Activated CD4-positive, alpha-beta T cell treated with anti-CD3 and anti-CD28 coated beads for 36 hours (primary cell): ENCODE measurements around the gene COL13A1. TPM values are rescaled to one million over a fixed set of nuclear protein-coding genes. Genes with fewer than 3 reads are reported as not detected.

Source experiments
- ATAC-seq: fragments of 200-7000 bp; cut with Tn5 transposase; one replicate; pipeline ENCODE4 v1.10.0; 2021; ENCODE audit warnings: mild to moderate bottlenecking, moderate library complexity
- CTCF ChIA-PET: fragments of 350-600 bp; sonication (Branson Sonifier 250); formaldehyde crosslinking; loops from one replicate; lab custom pipeline; 2021; ENCODE audit warnings: antibody characterized with exemption; lab: Charles Lee
- POLR2A ChIA-PET: fragments of 350-600 bp; sonication (Branson Sonifier 250); formaldehyde crosslinking; loops from one replicate; lab custom pipeline; 2021; ENCODE audit warnings: antibody characterized with exemption, inconsistent platforms; lab: Charles Lee
- DNase-seq: peaks from one replicate; pipeline ENCODE4 v3.0.0-alpha.2; 2020
- H3K27ac Mint-ChIP-seq: one replicate; pipeline ENCODE4 v1.8.0; 2021; ENCODE audit warnings: mixed read lengths
- H3K27me3 Mint-ChIP-seq: one replicate; pipeline ENCODE4 v1.8.0; 2021; ENCODE audit warnings: mixed read lengths
- H3K36me3 Mint-ChIP-seq: one replicate; pipeline ENCODE4 v1.8.0; 2021; ENCODE audit warnings: low read depth, mixed read lengths
- H3K4me1 Mint-ChIP-seq: one replicate; pipeline ENCODE4 v1.8.0; 2021; ENCODE audit warnings: mixed read lengths
- H3K4me3 Mint-ChIP-seq: one replicate; pipeline ENCODE4 v1.8.0; 2021; ENCODE audit warnings: mild to moderate bottlenecking, moderate library complexity, mixed read lengths
- H3K9me3 Mint-ChIP-seq: one replicate; pipeline ENCODE4 v1.8.0; 2021; ENCODE audit warnings: low read depth, mixed read lengths
- intact Hi-C, 2 experiments: fragments of 100-400 bp; cut with DNase I in 1 of 2; cut with micrococcal nuclease in 1 of 2; formaldehyde crosslinking; loops; one replicate each; pipeline versions ENCODE4 v1.14.2 to v1.15.1; 2022 to 2024; cut with DNase I, micrococcal nuclease
- total RNA-seq, 2 experiments: library from RNA; stranded (reverse); gene quantifications; one replicate each; pipeline ENCODE4 v1.2.3, GENCODE V29; 2021

Gene COL13A1
- total RNA-seq, 2 experiments from 2014 or later: not detected

GRCh38 chr10:69901628-69902505 lies 100.2 kb downstream of the COL13A1 start:
- H3K27me3 Mint-ChIP-seq: no peaks in the 10 kb centered on the region
- no peaks in the 10 kb centered on the region for H3K9me3 Mint-ChIP-seq
- ChIA-PET POLR2A (no interaction called here), CTCF (interaction anchor here (0.6 to 3.6 kb wide), 5 partner anchors 8 to 840 kb away, joined by 3 to 18 read pairs (median 3); no protein-coding TSS in a partner anchor)
- DNase-seq: peak; percentile 41
- no peak overlapping the region for H3K4me3 Mint-ChIP-seq
- H3K4me1 Mint-ChIP-seq: no peaks in the 10 kb centered on the region
- H3K27ac Mint-ChIP-seq: no peak overlapping the region
- intact Hi-C loops: no loop called here
- no peaks in the 10 kb centered on the region for H3K36me3 Mint-ChIP-seq
- ATAC-seq: peak; percentile 33

- POLR2A ChIA-PET: no interaction called here
- intact Hi-C loops: no loop called here
- Mint-ChIP-seq H3K27me3 (no peaks in the 10 kb centered on the region), H3K36me3 (no peaks in the 10 kb centered on the region), H3K27ac (no peak overlapping the region), H3K4me1 (no peaks in the 10 kb centered on the region), H3K9me3 (no peaks in the 10 kb centered on the region), H3K4me3 (no peak overlapping the region)
- no peak for ATAC-seq
- DNase-seq: no peak
- CTCF ChIA-PET: interaction anchor here (3.6 kb wide), 1 partner anchor 12 kb away, joined by 10 read pairs; no protein-coding TSS in a partner anchor
These were observed 101.3 kb downstream of the COL13A1 start for GRCh38 chr10:69902835-69903535.

GRCh38 chr10:69904533-69904932 lies 102.8 kb downstream of the COL13A1 start:
- Mint-ChIP-seq H3K27me3 (no peaks in the 10 kb centered on the region), H3K4me3 (no peak overlapping the region), H3K27ac (no peak overlapping the region), H3K36me3 (no peaks in the 10 kb centered on the region), H3K9me3 (no peaks in the 10 kb centered on the region), H3K4me1 (no peaks in the 10 kb centered on the region)
- no peak for ATAC-seq
- CTCF ChIA-PET: interaction anchor here (1.1 to 3.6 kb wide), 2 partner anchors 10 to 54 kb away, joined by 5 to 10 read pairs; no protein-coding TSS in a partner anchor
- intact Hi-C loops: no loop called here
- DNase-seq: no peak
- POLR2A ChIA-PET: no interaction called here

DNA sequence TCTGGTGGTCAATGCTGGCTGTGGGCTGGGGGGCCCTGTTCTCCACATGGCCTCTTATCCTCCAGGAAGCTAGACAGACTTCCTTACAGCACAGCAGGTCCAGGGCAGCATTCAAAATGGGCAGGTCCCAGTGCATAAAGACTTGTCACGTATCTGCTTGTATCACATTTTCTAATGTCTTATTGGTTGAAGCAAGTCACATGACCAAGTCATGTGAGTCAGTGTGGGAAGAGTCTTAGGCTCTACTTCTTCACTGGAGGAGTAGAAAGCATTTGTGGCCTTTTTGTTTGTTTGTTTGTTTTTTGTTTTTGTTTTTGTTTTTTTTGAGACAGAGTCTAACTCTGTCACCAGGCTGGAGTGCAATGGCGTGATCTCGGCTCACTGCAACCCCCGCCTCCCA lies 104.7 kb downstream of the COL13A1 start:
- H3K4me3 Mint-ChIP-seq: no peak overlapping the region
- no peaks in the 10 kb centered on the region for H3K27me3 Mint-ChIP-seq
- H3K36me3 Mint-ChIP-seq: no peaks in the 10 kb centered on the region
- no peak overlapping the region for H3K27ac Mint-ChIP-seq
- intact Hi-C loops: no loop called here
- ATAC-seq: no peak
- H3K9me3 Mint-ChIP-seq: no peaks in the 10 kb centered on the region
- H3K4me1 Mint-ChIP-seq: no peaks in the 10 kb centered on the region
- ChIA-PET CTCF (interaction anchor here (3.6 kb wide), 1 partner anchor 8 kb away, joined by 10 read pairs; no protein-coding TSS in a partner anchor), POLR2A (no interaction called here)
- no peak for DNase-seq

GRCh38 chr10:69907517-69907916 lies 105.8 kb downstream of the COL13A1 start:
- H3K9me3 Mint-ChIP-seq: no peaks in the 10 kb centered on the region
- ATAC-seq (no peak), DNase-seq (no peak)
- no peak overlapping the region for H3K4me3 Mint-ChIP-seq
- ChIA-PET CTCF (no interaction called here), POLR2A (no interaction called here)
- H3K4me1 Mint-ChIP-seq: no peaks in the 10 kb centered on the region
- no peak overlapping the region for H3K27ac Mint-ChIP-seq
- intact Hi-C loops: no loop called here
- H3K36me3 Mint-ChIP-seq: no peaks in the 10 kb centered on the region
- H3K27me3 Mint-ChIP-seq: no peaks in the 10 kb centered on the region

DNA sequence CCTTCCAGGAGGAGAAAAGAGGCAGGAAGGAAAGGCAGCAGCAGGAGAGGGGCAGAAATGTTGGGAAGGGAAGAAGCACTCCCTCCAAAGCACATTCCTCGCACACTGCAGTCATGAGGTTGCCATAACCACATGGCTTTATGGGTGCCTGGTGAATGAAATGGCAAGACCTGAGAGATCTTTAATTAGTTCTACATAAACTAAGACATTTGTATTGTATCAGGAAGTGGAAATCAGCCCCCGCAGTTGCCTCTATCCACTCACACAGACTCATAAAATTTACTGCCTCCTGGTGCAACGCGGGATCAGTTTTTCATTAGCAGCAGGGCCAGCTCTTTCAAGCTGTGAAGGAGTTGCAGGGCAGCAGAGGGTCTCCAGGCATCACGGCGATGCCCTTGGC lies 106.4 kb downstream of the COL13A1 start:
- Mint-ChIP-seq H3K4me3 (no peak overlapping the region), H3K36me3 (no peaks in the 10 kb centered on the region), H3K9me3 (no peaks in the 10 kb centered on the region), H3K4me1 (no peaks in the 10 kb centered on the region), H3K27ac (no peak overlapping the region), H3K27me3 (no peaks in the 10 kb centered on the region)
- DNase-seq: no peak
- ChIA-PET CTCF (interaction anchor here (0.9 kb wide), 1 partner anchor 8 kb away, joined by 3 read pairs; no protein-coding TSS in a partner anchor), POLR2A (no interaction called here)
- intact Hi-C loops: no loop called here
- no peak for ATAC-seq

DNA sequence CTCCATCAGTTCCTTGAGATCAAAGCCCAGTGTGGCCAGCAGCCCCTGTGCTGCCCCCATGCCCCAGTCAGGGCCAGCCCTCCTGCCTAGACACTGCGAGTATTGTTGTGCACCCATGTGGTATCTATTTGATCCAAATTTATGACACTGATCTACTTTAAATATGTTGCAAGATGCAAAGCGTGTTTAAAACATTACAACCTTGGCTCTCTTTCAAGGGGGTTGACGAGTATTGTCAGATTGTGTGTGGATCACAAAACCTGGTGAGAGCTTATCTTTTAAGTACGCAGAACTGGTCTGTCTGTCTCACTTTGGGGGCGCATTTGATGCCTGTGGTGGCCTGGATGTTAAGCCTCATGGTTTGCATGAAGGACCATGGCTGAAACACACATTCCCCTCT lies 108.9 kb downstream of the COL13A1 start:
- Mint-ChIP-seq H3K4me3 (no peak overlapping the region), H3K9me3 (no peaks in the 10 kb centered on the region), H3K36me3 (no peaks in the 10 kb centered on the region), H3K27me3 (peaks cover 4% of the 10 kb centered on the region), H3K27ac (no peak overlapping the region), H3K4me1 (no peaks in the 10 kb centered on the region)
- intact Hi-C loops: loop anchor here in 1 of 2 experiments (10.0 kb wide), 2 partner anchors 166 to 266 kb away; no protein-coding TSS in a partner anchor
- ChIA-PET POLR2A (no interaction called here), CTCF (interaction anchor here (1.2 to 1.6 kb wide), 3 partner anchors 9 to 123 kb away, joined by 3 to 5 read pairs (median 5); no protein-coding TSS in a partner anchor)
- no peak for DNase-seq
- no peak for ATAC-seq

DNA sequence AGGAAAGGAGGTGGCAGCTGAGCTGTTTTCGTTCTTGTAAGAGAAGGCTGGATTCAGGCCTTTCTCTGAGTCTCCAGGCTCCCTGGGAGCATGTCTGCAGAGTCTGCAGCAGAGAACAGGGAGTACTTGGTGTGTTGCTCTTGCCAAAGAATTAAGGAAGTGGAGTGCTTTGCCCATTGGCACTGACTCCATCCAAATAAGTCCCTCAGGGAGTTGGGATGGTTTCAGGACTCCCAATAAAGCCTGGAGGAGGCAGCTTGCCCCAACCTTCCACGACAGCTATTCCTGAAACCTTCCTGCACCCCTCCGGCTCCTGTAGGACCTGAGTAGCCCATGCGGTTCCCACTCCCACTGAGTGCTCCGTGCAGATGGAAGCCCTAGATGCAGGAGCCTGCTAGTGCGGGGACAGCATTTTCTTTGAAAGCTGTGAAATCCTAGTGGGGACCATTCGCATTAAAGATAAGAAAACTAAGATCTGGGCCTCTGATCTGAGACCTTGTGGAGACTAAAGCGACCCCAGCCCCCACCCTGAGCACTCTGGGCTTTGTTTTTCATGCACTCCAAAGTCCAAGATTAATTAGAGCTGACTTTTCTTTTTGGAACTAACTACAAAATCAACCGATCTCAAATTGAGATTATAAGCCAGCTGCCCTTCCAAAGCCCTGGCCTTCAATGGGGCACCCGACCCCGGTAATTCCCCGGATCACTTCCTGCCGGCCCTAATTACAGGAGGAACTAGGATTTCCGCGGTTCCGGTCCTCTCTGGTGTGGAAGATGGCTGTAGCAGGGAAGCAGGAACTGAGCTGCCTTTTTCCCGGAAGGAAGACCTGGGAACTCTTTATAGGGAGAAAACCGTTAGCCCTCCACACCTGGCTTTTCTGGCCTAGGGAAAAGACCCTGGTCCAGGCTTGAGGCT lies 110.2 kb downstream of the COL13A1 start:
- intact Hi-C loops: loop anchor here in 1 of 2 experiments (10.0 kb wide), 2 partner anchors 167 to 267 kb away; no protein-coding TSS in a partner anchor
- ATAC-seq: no peak

DNA sequence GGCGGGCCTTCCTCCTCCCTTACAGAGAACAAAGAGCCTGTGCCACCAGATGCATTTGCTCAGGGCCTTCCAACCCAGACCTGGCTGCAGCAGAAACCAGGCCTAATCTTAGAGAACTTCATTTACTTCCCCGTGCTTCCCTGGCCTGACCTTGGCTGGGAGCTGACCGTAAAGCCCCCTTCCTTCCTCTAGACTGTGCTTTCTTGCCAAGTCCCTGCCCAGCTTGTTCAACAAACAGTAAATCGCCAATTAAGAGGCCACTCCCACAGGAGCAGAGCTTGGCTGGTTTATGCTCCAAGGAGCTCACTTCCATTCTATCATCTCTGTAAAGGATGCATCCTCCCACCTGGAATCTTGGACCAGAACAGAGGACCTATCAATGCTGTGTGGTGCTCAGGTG lies 110.9 kb downstream of the COL13A1 start:
- ATAC-seq (no peak), DNase-seq (no peak)
- no peaks in the 10 kb centered on the region for H3K36me3 Mint-ChIP-seq
- H3K4me1 Mint-ChIP-seq: no peaks in the 10 kb centered on the region
- peaks cover 6% of the 10 kb centered on the region for H3K27me3 Mint-ChIP-seq
- CTCF ChIA-PET: interaction anchor here (0.7 to 1.2 kb wide), 7 partner anchors 13 to 736 kb away, joined by 3 to 6 read pairs (median 4); no protein-coding TSS in a partner anchor
- no peak overlapping the region for H3K27ac Mint-ChIP-seq
- POLR2A ChIA-PET: no interaction called here
- no peak overlapping the region for H3K4me3 Mint-ChIP-seq
- H3K9me3 Mint-ChIP-seq: no peaks in the 10 kb centered on the region
- intact Hi-C loops: loop anchor here in 1 of 2 experiments (10.0 kb wide), 2 partner anchors 168 to 268 kb away; no protein-coding TSS in a partner anchor

More for the DNA sequence above, 110.2 kb downstream of the COL13A1 start:
- Mint-ChIP-seq H3K36me3 (no peaks in the 10 kb centered on the region), H3K4me3 (no peak overlapping the region), H3K27me3 (peaks cover 6% of the 10 kb centered on the region), H3K9me3 (no peaks in the 10 kb centered on the region), H3K4me1 (no peaks in the 10 kb centered on the region), H3K27ac (no peak overlapping the region)
- ChIA-PET POLR2A (no interaction called here), CTCF (interaction anchor here (0.6 to 1.2 kb wide), 9 partner anchors 13 to 625 kb away, joined by 3 to 6 read pairs (median 3); no protein-coding TSS in a partner anchor)
- DNase-seq: no peak

DNA sequence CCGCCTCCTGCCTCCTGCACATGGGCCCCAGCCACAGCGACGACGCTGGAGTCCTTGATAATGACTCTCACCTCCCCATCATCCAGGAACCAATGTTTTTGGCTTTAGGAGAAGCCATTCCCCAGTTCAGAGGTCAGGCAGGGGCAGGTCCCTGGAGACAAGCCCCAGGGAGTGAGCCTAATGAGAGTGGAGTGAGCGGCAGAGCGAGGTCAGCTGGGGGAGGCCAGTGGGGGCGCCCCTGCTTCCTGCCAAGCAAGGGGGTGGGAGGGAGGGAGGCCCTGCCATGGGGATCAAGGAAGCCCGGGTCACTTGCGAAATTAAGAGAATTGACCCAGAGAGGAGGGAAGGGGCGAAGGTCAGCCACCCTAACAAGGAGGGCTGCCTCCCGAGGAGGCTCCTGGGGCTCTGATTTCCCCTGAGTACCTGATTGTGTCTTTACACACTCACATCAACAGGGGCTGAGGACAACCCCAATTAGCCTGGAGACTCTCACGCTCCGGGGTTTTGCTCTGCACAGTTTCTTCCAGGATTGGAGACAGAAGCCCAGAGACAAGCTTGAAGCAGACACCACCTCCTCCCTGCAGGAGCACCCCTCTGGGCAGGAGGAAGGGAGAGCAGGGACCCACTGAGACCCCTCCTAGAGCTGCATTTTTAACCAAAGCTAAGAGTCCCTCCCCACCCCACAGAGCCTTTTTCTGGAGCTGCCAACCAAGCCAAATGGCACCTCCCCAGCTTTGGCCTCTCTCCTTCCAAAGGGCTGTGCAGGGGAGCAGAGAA lies 112.1 kb downstream of the COL13A1 start:
- Mint-ChIP-seq H3K4me1 (no peaks in the 10 kb centered on the region), H3K27ac (no peak overlapping the region), H3K36me3 (no peaks in the 10 kb centered on the region), H3K27me3 (peaks cover 6% of the 10 kb centered on the region), H3K4me3 (no peak overlapping the region), H3K9me3 (no peaks in the 10 kb centered on the region)
- ATAC-seq (no peak), DNase-seq (no peak)
- ChIA-PET POLR2A (no interaction called here), CTCF (interaction anchor here (0.7 to 4.7 kb wide), 27 partner anchors 9 to 422 kb away, joined by 3 to 59 read pairs (median 4); partner anchors contain the start of gene COL13A1)
- intact Hi-C loops: loop anchor here (1.0 to 10.0 kb wide), 7 partner anchors 124 to 399 kb away; no protein-coding TSS in a partner anchor
